Keratinocyte (primary cell): Measurements from ENCODE around the gene ARHGEF38. TPM values are rescaled to one million over a fixed set of nuclear protein-coding genes. Genes with fewer than 3 reads are reported as not detected.

Experiments used
- DNase-seq: peaks from one replicate; pipeline ENCODE4 v3.0.0-alpha.2; 2011; ENCODE audit warnings: low read depth, missing footprints, low spot score
- FAIRE-seq: peaks from 2 replicates; lab custom pipeline; 2011; peaks lifted over from hg19 to GRCh38; lab: Jason Lieb, UNC
- H2AFZ ChIP-seq: 2 replicates; pipeline ENCODE4 v1.6.0; 2012; ENCODE audit warnings: low read length, control low read depth, inconsistent platforms; ENCODE audit not compliant: control insufficient read depth
- H3K27ac ChIP-seq: 2 replicates; pipeline ENCODE4 v1.5.1; 2011; ENCODE audit warnings: low read length; ENCODE audit not compliant: control insufficient read depth, insufficient read depth
- H3K27me3 ChIP-seq: 3 replicates; pipeline ENCODE4 v1.6.0; 2011; ENCODE audit warnings: low read length; ENCODE audit not compliant: control insufficient read depth, insufficient read depth; ENCODE audit errors: extremely low read depth
- H3K36me3 ChIP-seq, 2 experiments: 2 replicates in 1 of 2; 3 replicates in 1 of 2; pipeline ENCODE4 v1.5.1; 2011; ENCODE audit warnings: low read length in 2 of 2, mild to moderate bottlenecking in 1 of 2; ENCODE audit not compliant: control insufficient read depth in 2 of 2, insufficient read depth in 2 of 2; ENCODE audit errors: extremely low read depth in 1 of 2
- H3K4me1 ChIP-seq: 3 replicates; pipeline ENCODE4 v1.5.1; 2011; ENCODE audit warnings: low read length; ENCODE audit not compliant: control insufficient read depth, insufficient read depth; ENCODE audit errors: extremely low read depth
- H3K4me2 ChIP-seq: 3 replicates; pipeline ENCODE4 v1.6.0; 2011; ENCODE audit warnings: low read depth, low read length; ENCODE audit not compliant: control insufficient read depth, insufficient read depth; ENCODE audit errors: extremely low read depth
- H3K4me3 ChIP-seq, 3 experiments: fragments of 200-600 bp in 1 of 3; sonication (generic) in 1 of 3; 2 replicates in 2 of 3; 3 replicates in 1 of 3; pipeline ENCODE4 v1.5.1; 2011 to 2016; ENCODE audit warnings: low read length in 3 of 3, mild to moderate bottlenecking in 3 of 3, control low read depth in 2 of 3, inconsistent platforms in 1 of 3, low read depth in 1 of 3, mixed read lengths in 1 of 3, mixed run types in 1 of 3, moderate library complexity in 1 of 3; ENCODE audit not compliant: control insufficient read depth in 2 of 3, insufficient read depth in 2 of 3; ENCODE audit errors: extremely low read depth in 1 of 3
- H3K79me2 ChIP-seq: 2 replicates; pipeline ENCODE4 v1.6.0; 2012; ENCODE audit warnings: low read length; ENCODE audit not compliant: control insufficient read depth, insufficient read depth
- H3K9ac ChIP-seq: 3 replicates; pipeline ENCODE4 v1.6.0; 2011; ENCODE audit warnings: low read length; ENCODE audit not compliant: control insufficient read depth, insufficient read depth; ENCODE audit errors: extremely low read depth
- H3K9me1 ChIP-seq: 3 replicates; pipeline ENCODE4 v1.6.0; 2011; ENCODE audit warnings: low read length; ENCODE audit not compliant: control insufficient read depth, insufficient read depth; ENCODE audit errors: extremely low read depth
- H3K9me3 ChIP-seq: 2 replicates; pipeline ENCODE4 v1.5.1; 2012; ENCODE audit warnings: low read depth, low read length; ENCODE audit not compliant: control insufficient read depth
- H4K20me1 ChIP-seq: 3 replicates; pipeline ENCODE4 v1.6.0; 2011; ENCODE audit warnings: low read length; ENCODE audit not compliant: control insufficient read depth, insufficient read depth; ENCODE audit errors: extremely low read depth
- CTCF ChIP-seq, 3 experiments: IDR thresholded peaks in 1 of 3; conservative IDR thresholded peaks in 1 of 3; optimal IDR thresholded peaks in 1 of 3; 2 replicates in 2 of 3; 3 replicates in 1 of 3; pipeline versions ENCODE3 to v1.5.1; 2011; ENCODE audit warnings: low read length in 3 of 3, mild to moderate bottlenecking in 3 of 3, moderate library complexity in 2 of 3, control low read depth in 1 of 3, inconsistent platforms in 1 of 3; ENCODE audit not compliant: insufficient read depth in 2 of 3; ENCODE audit errors: extremely low read depth in 1 of 3
- EZH2 ChIP-seq: IDR thresholded peaks from one replicate; pipeline ENCODE4 v1.6.1; 2012; ENCODE audit warnings: inconsistent platforms, mild to moderate bottlenecking, low read length, moderate library complexity
- dilution Hi-C: fragments of 300-500 bp; cut with MboI; formaldehyde crosslinking; loops from one replicate; pipeline ENCODE4 v1.7.0; 2020; ENCODE audit warnings: low sequenced_read_pairs; ENCODE audit not compliant: extremely low pct_ligation_motif_present
- polyA plus RNA-seq, 5 experiments: library from polyadenylated mRNA; depleted of rRNA in 3 of 5; stranded (reverse) in 3 of 5; stranded (forward) in 1 of 5; unstranded in 1 of 5; fragments of >200 nt; gene quantifications; 1 replicate in 1 of 5; 2 replicates in 3 of 5; 3 replicates in 1 of 5; pipeline versions ENCODE4 v1.2.1 to v1.2.3, GENCODE V29; 2011 to 2012; ENCODE audit warnings: missing spikeins in 2 of 5, low read depth in 1 of 5, low replicate concordance in 1 of 5

The ARHGEF38 gene
- polyA plus RNA-seq, 1 donor (not counting 4 experiments of a cell fraction or from before 2014, with no cell fraction given), result 0.09 TPM

- DNase-seq, result no peak
- H3K27me3 ChIP-seq, result no peaks in the 10 kb centered on the region
- peaks cover 0 to 5% of the 10 kb centered on the region in 2 experiments for H3K36me3 ChIP-seq
- no peaks in the 10 kb centered on the region for H4K20me1 ChIP-seq
- no peak overlapping the region for H3K4me2 ChIP-seq
- TF ChIP-seq CTCF (optimal IDR thresholded peaks at IDR 0.05 in 1 of 3, IDR thresholded peaks at IDR 0.05 in 1 of 3, conservative IDR thresholded peaks at IDR 0.05 in 1 of 3; ENCODE audit: extremely low read depth in 1 of 3, insufficient read depth in 2 of 3, low read length in 3 of 3) (no peak), EZH2 (no peak)
- peaks cover 22% of the 10 kb centered on the region for H3K4me1 ChIP-seq
- H3K9ac ChIP-seq, result no peak overlapping the region
- dilution Hi-C loops, result no loop called here
- H3K9me3 ChIP-seq, result no peaks in the 10 kb centered on the region
- H3K79me2 ChIP-seq, result peaks cover 39% of the 10 kb centered on the region
- H3K4me3 ChIP-seq, result no peak overlapping the region
- no peaks in the 10 kb centered on the region for H3K9me1 ChIP-seq
- H2AFZ ChIP-seq, result no peak overlapping the region
- no peak for FAIRE-seq
- H3K27ac ChIP-seq, result peak overlapping the region; percentile 2
Measured at GRCh38 chr4:105714932-105715331, 162.5 kb downstream of the ARHGEF38 start.

GRCh38 chr4:105715692-105716278, 163.4 kb downstream of the ARHGEF38 start:
- TF ChIP-seq EZH2, result no peak
- TF ChIP-seq CTCF (optimal IDR thresholded peaks at IDR 0.05 in 1 of 3, IDR thresholded peaks at IDR 0.05 in 1 of 3, conservative IDR thresholded peaks at IDR 0.05 in 1 of 3; ENCODE audit: extremely low read depth in 1 of 3, insufficient read depth in 2 of 3, low read length in 3 of 3), result peak in 2 of 3 experiments; percentile 6 to 32
- DNase-seq, result no peak
- Histone ChIP-seq H3K36me3 (peaks cover 0 to 5% of the 10 kb centered on the region in 2 experiments), H3K4me3 (no peak overlapping the region), H3K79me2 (peaks cover 32% of the 10 kb centered on the region), H3K9me1 (no peaks in the 10 kb centered on the region), H2AFZ (no peak overlapping the region), H3K4me1 (peaks cover 18% of the 10 kb centered on the region), H3K4me2 (no peak overlapping the region), H3K9ac (no peak overlapping the region), H3K9me3 (no peaks in the 10 kb centered on the region), H4K20me1 (no peaks in the 10 kb centered on the region), H3K27ac (no peak overlapping the region), H3K27me3 (no peaks in the 10 kb centered on the region)
- dilution Hi-C loops, result no loop called here
- no peak for FAIRE-seq
